GM12878 (cell line): ENCODE results near the gene SCN3B. TPM values are rescaled to one million over a fixed set of nuclear protein-coding genes. Genes with fewer than 3 reads are reported as not detected.

ENCODE experiments used
- ATAC-seq: fragments of 200-7000 bp; cut with Tn5 transposase; 3 replicates; pipeline ENCODE4 v1.9.1; 2020; ENCODE audit warnings: mild to moderate bottlenecking, moderate library complexity
- BruUV-seq: library from RNA; stranded (reverse); fragments of 400-500 nt; replicated peaks from 2 replicates; lab custom pipeline; 2021; lab: Mats Ljungman, UMichigan
- CTCF ChIA-PET: fragments of 300-600 bp; sonication (Branson Sonifier 250); formaldehyde crosslinking; extraction: SDS; loops from one replicate; lab custom pipeline; 2021; ENCODE audit warnings: inconsistent platforms; lab: Yijun Ruan, JAX
- POLR2A ChIA-PET: fragments of 350-600 bp; formaldehyde crosslinking; extraction: SDS; loops from one replicate; lab custom pipeline; 2021; ENCODE audit warnings: inconsistent platforms; lab: Charles Lee
- RAD21 ChIA-PET: fragments of 300-600 bp; sonication (Branson Sonifier 250); formaldehyde crosslinking; loops from one replicate; lab custom pipeline; 2023; ENCODE audit warnings: antibody characterized with exemption; ENCODE audit not compliant: unreplicated experiment; lab: Charles Lee
- SMC1A ChIA-PET: fragments of 300-600 bp; sonication (Branson Sonifier 250); formaldehyde crosslinking; loops from one replicate; lab custom pipeline; 2023; ENCODE audit not compliant: unreplicated experiment, uncharacterized antibody; lab: Charles Lee
- DNase-seq: peaks from one replicate; pipeline ENCODE4 v3.0.0-alpha.2; 2011; ENCODE audit warnings: low read depth, low spot score
- FAIRE-seq: peaks from 3 replicates; lab custom pipeline; 2011; peaks lifted over from hg19 to GRCh38; lab: Jason Lieb, UNC
- H2AFZ ChIP-seq: 2 replicates; pipeline ENCODE4 v1.6.0; 2011; ENCODE audit warnings: low read depth, low read length, control low read depth; ENCODE audit not compliant: control insufficient read depth
- H3K27ac ChIP-seq: 2 replicates; pipeline ENCODE4 v1.5.1; 2011; ENCODE audit warnings: control low read depth; ENCODE audit not compliant: control insufficient read depth, insufficient read depth
- H3K27me3 ChIP-seq, 2 experiments: replicated peaks in 1 of 2; 2 replicates each; pipeline versions ENCODE4 v1.6.0 to v1.6.1; 2011; ENCODE audit warnings: low read length in 1 of 2; ENCODE audit not compliant: control insufficient read depth in 2 of 2, insufficient read depth in 2 of 2
- H3K36me3 ChIP-seq, 2 experiments: 2 replicates each; pipeline ENCODE4 v1.5.1; 2011; ENCODE audit warnings: low read length in 1 of 2; ENCODE audit not compliant: control insufficient read depth in 2 of 2, insufficient read depth in 2 of 2
- H3K4me1 ChIP-seq: 2 replicates; pipeline ENCODE4 v1.6.1; 2011; ENCODE audit warnings: mild to moderate bottlenecking, low read length, moderate library complexity, mixed read lengths; ENCODE audit not compliant: control insufficient read depth, insufficient read depth
- H3K4me2 ChIP-seq: 2 replicates; pipeline ENCODE4 v1.6.0; 2011; ENCODE audit warnings: control low read depth; ENCODE audit not compliant: control insufficient read depth, insufficient read depth
- H3K4me3 ChIP-seq: fragments of 200-600 bp; sonication (generic); 2 replicates; pipeline ENCODE4 v1.5.1; 2016
- H3K79me2 ChIP-seq: 2 replicates; pipeline ENCODE4 v1.6.0; 2011; ENCODE audit warnings: low read length; ENCODE audit not compliant: control insufficient read depth, insufficient read depth
- H3K9ac ChIP-seq: 2 replicates; pipeline ENCODE4 v1.8.0; 2011; ENCODE audit warnings: low read length, control low read depth, mixed read lengths; ENCODE audit not compliant: control insufficient read depth, insufficient read depth
- H3K9me3 ChIP-seq: replicated peaks from 3 replicates; pipeline ENCODE4 v1.5.1; 2011; ENCODE audit warnings: mild to moderate bottlenecking, low read length; ENCODE audit not compliant: control insufficient read depth, insufficient read depth
- H4K20me1 ChIP-seq: 2 replicates; pipeline ENCODE4 v1.6.0; 2011; ENCODE audit not compliant: control insufficient read depth, insufficient read depth
- ATF3 ChIP-seq: IDR thresholded peaks from 2 replicates; pipeline ENCODE4 v1.6.1; 2011; ENCODE audit warnings: low read depth, mild to moderate bottlenecking, low read length, moderate library complexity, borderline replicate concordance; ENCODE audit errors: extremely low read depth
- BCL3 ChIP-seq: IDR thresholded peaks from 2 replicates; pipeline ENCODE4 v1.6.1; 2011; ENCODE audit warnings: borderline replicate concordance, low read depth, mild to moderate bottlenecking, moderate library complexity, low read length; ENCODE audit not compliant: insufficient read depth, poor library complexity, severe bottlenecking
- CBFB ChIP-seq: IDR thresholded peaks from 2 replicates; pipeline ENCODE4 v1.6.1; 2016; ENCODE audit warnings: antibody characterized with exemption, low read depth
- CEBPB ChIP-seq, 2 experiments: fragments of 150-350 bp in 1 of 2; IDR thresholded peaks; 2 replicates each; pipeline ENCODE4 v1.6.1; 2012 to 2014; ENCODE audit warnings: low read depth in 2 of 2, low read length in 2 of 2, borderline replicate concordance in 1 of 2, inconsistent platforms in 1 of 2
- ELK1 ChIP-seq: IDR thresholded peaks from 2 replicates; pipeline ENCODE4 v1.6.1; 2012; ENCODE audit warnings: low read depth, low read length, improper control_type of control experiment
- JUNB ChIP-seq: IDR thresholded peaks from 2 replicates; pipeline ENCODE4 v1.6.1; 2016; ENCODE audit warnings: antibody characterized with exemption, mild to moderate bottlenecking
- JUND ChIP-seq: IDR thresholded peaks from 2 replicates; pipeline ENCODE4 v1.6.1; 2012; ENCODE audit warnings: low read depth, mild to moderate bottlenecking, low read length, improper control_type of control experiment, moderate library complexity
- LARP7 ChIP-seq: fragments of 450-650 bp; IDR thresholded peaks from 2 replicates; pipeline ENCODE4 v1.6.1; 2017; ENCODE audit warnings: mild to moderate bottlenecking
- RB1 ChIP-seq: fragments of 450-650 bp; formaldehyde crosslinking; IDR thresholded peaks from 2 replicates; pipeline ENCODE4 v1.6.1; 2017; ENCODE audit warnings: mild to moderate bottlenecking, borderline replicate concordance
- RUNX3 ChIP-seq: IDR thresholded peaks from 2 replicates; pipeline ENCODE4 v1.6.1; 2012; ENCODE audit warnings: low read length, inconsistent platforms
- SMAD5 ChIP-seq: IDR thresholded peaks from 2 replicates; pipeline ENCODE4 v1.6.1; 2016; ENCODE audit warnings: antibody characterized with exemption, low read depth
- SREBF2 ChIP-seq: IDR thresholded peaks from 2 replicates; pipeline ENCODE4 v1.6.1; 2012; ENCODE audit warnings: mild to moderate bottlenecking, low read length
- TBL1XR1 ChIP-seq: IDR thresholded peaks from 2 replicates; pipeline ENCODE4 v1.6.1; 2012; ENCODE audit warnings: low read depth, low read length, improper control_type of control experiment
- TCF3 ChIP-seq: IDR thresholded peaks from 2 replicates; pipeline ENCODE4 v1.6.1; 2012; ENCODE audit warnings: low read depth, mild to moderate bottlenecking, low read length, borderline replicate concordance; ENCODE audit not compliant: insufficient read depth
- WRNIP1 ChIP-seq: IDR thresholded peaks from 2 replicates; pipeline ENCODE4 v1.6.1; 2011; ENCODE audit warnings: low read depth, low read length, improper control_type of control experiment, borderline replicate concordance
- WGBS: methylation state at CpG from one replicate; pipeline ENCODE4 v1.1.6; 2016; ENCODE audit warnings: low lambda C conversion rate; ENCODE audit not compliant: insufficient replicate concordance, insufficient coverage; ENCODE audit errors: missing lambda C conversion rate; 5-methylcytosine and 5-hydroxymethylcytosine counted together
- in situ Hi-C: fragments of 300-500 bp; cut with MboI; formaldehyde crosslinking; loops from 9 replicates; pipeline ENCODE4 v1.14.3; 2018; ENCODE audit warnings: mixed read lengths
- intact Hi-C: fragments of 100-400 bp; cut with micrococcal nuclease; formaldehyde crosslinking; loops from one replicate; pipeline ENCODE4 v1.14.2; 2022; ENCODE audit not compliant: unreplicated experiment
- polyA plus RNA-seq, 11 experiments: library from polyadenylated mRNA; depleted of rRNA in 4 of 11; unstranded in 6 of 11; stranded (reverse) in 5 of 11; fragments of >200 nt; fragmentation: Nextera tagmentation in 4 of 11; fragmentation: Illumina TruSeq in 1 of 11; extraction: Ambion mirVana in 4 of 11; extraction: Trizol in 1 of 11; gene quantifications; 1 replicate in 1 of 11; 2 replicates in 10 of 11; pipeline versions ENCODE4 v1.2.1 to v1.2.3, GENCODE V29; 2011 to 2016; ENCODE audit warnings: inconsistent platforms in 2 of 11, missing spikeins in 2 of 11, low read depth in 1 of 11
- total RNA-seq, 4 experiments: library from RNA; depleted of rRNA in 3 of 4; stranded (reverse); fragments of >200 nt in 3 of 4; fragmentation: Illumina TruSeq in 1 of 4; extraction: Trizol in 1 of 4; gene quantifications; 2 replicates each; pipeline versions ENCODE4 v1.2.1 to v1.2.3, GENCODE V29; 2013 to 2021

Gene SCN3B
- total and polyA plus RNA-seq, 10 of the 15 experiments (the other 5 are each of a cell fraction or from before 2014, with no cell fraction given), result 0.01 to 0.12 (median 0.09) TPM; not detected in 7

GRCh38 chr11:123580137-123580536 is 74.3 kb downstream of the SCN3B start:
- peaks cover 0 to 12% of the 10 kb centered on the region in 2 experiments; a peak in 2 of 4 replicates for H3K36me3 ChIP-seq
- no peaks in the 10 kb centered on the region for H3K9me3 ChIP-seq
- FAIRE-seq, result no peak
- BruUV-seq, result no TSS peak
- ATAC-seq, result no peak
- no peaks in the 10 kb centered on the region for H3K79me2 ChIP-seq
- no peak overlapping the region for H3K4me3 ChIP-seq
- no peak overlapping the region for H2AFZ ChIP-seq
- in situ Hi-C loops (loop anchor here (5.0 kb wide), 1 partner anchor 127 kb away; no protein-coding TSS in a partner anchor), intact Hi-C loops (loop anchor here (1.0 kb wide), 1 partner anchor 127 kb away; no protein-coding TSS in a partner anchor)
- peaks cover 12% of the 10 kb centered on the region for H3K4me1 ChIP-seq
- 73% methylated on average over 6 of the region's 6 CpGs for WGBS
- TF ChIP-seq SMAD5 (no peak), ELK1 (no peak), BCL3 (no peak), WRNIP1 (no peak), TBL1XR1 (no peak), JUNB (no peak), SREBF2 (no peak), CEBPB (IDR thresholded peaks at IDR 0.05; ENCODE audit: borderline replicate concordance in 1 of 2, low read depth in 2 of 2, low read length in 2 of 2) (no peak), RUNX3 (no peak), CBFB (no peak), JUND (no peak), TCF3 (no peak), RB1 (no peak), LARP7 (no peak), ATF3 (no peak)
- DNase-seq, result no peak
- no peaks in the 10 kb centered on the region for H3K27me3 ChIP-seq
- H3K27ac ChIP-seq, result no peak overlapping the region
- H4K20me1 ChIP-seq, result no peaks in the 10 kb centered on the region; the same call in 1 of the 2 replicates
- H3K4me2 ChIP-seq, result no peak overlapping the region
- POLR2A ChIA-PET, result interaction anchor here (0.7 to 1.0 kb wide), 2 partner anchors 87 to 131 kb away, joined by 3 to 4 read pairs; no protein-coding TSS in a partner anchor
- CTCF ChIA-PET, result interaction anchor here (0.6 to 3.6 kb wide), 39 partner anchors 9 to 472 kb away, joined by 3 to 62 read pairs (median 4); no protein-coding TSS in a partner anchor
- SMC1A ChIA-PET, result interaction anchor here (0.6 to 3.2 kb wide), 9 partner anchors 9 to 279 kb away, joined by 3 to 18 read pairs (median 3); no protein-coding TSS in a partner anchor
- RAD21 ChIA-PET, result interaction anchor here (0.6 to 1.8 kb wide), 6 partner anchors 25 to 310 kb away, joined by 3 to 24 read pairs (median 4); no protein-coding TSS in a partner anchor
- H3K9ac ChIP-seq, result no peak overlapping the region
